Loucy (cell line): ENCODE results near the gene SARM1.
"Not testable (repeated sequence)": the region's sequence is repeated elsewhere in the genome, so short reads cannot be mapped to it uniquely, and the experiment has no call there.

Experiments used
- H2AFZ ChIP-seq: fragments of 200-600 bp; sonication (generic); 2 replicates; pipeline ENCODE4 v1.6.0; 2016; ENCODE audit warnings: antibody characterized with exemption, mild to moderate bottlenecking, low read length, moderate library complexity
- H3F3A ChIP-seq: fragments of 200-600 bp; 2 replicates; pipeline ENCODE4 v1.6.0; 2016; ENCODE audit warnings: antibody characterized with exemption, low read depth, mild to moderate bottlenecking
- H3K27me3 ChIP-seq: fragments of 200-600 bp; sonication (generic); 2 replicates; pipeline ENCODE4 v1.6.1; 2014; ENCODE audit warnings: low read length, mild to moderate bottlenecking; ENCODE audit not compliant: insufficient read depth, poor library complexity, severe bottlenecking
- H3K36me3 ChIP-seq: fragments of 200-600 bp; sonication (generic); 2 replicates; pipeline ENCODE4 v1.6.1; 2016; ENCODE audit warnings: low read length; ENCODE audit not compliant: insufficient read depth
- H3K4me1 ChIP-seq: fragments of 200-600 bp; sonication (generic); 2 replicates; pipeline ENCODE4 v1.5.1; 2014; ENCODE audit warnings: low read length, mild to moderate bottlenecking; ENCODE audit not compliant: insufficient read depth, poor library complexity, severe bottlenecking
- H3K4me2 ChIP-seq: fragments of 200-600 bp; sonication (generic); 2 replicates; pipeline ENCODE4 v1.6.0; 2014; ENCODE audit warnings: antibody characterized with exemption, low read length, low read depth, mild to moderate bottlenecking; ENCODE audit not compliant: poor library complexity, severe bottlenecking
- H3K4me3 ChIP-seq: fragments of 200-600 bp; sonication (generic); 2 replicates; pipeline ENCODE4 v1.5.1; 2014; ENCODE audit warnings: low read length, mild to moderate bottlenecking, mixed read lengths; ENCODE audit not compliant: poor library complexity, severe bottlenecking
- H3K79me2 ChIP-seq: fragments of 200-600 bp; sonication (generic); 2 replicates; pipeline ENCODE4 v1.6.1; 2014; ENCODE audit warnings: low read length; ENCODE audit not compliant: insufficient read depth
- H3K9ac ChIP-seq: fragments of 200-600 bp; sonication (generic); 2 replicates; pipeline ENCODE4 v1.6.0; 2014; ENCODE audit warnings: mild to moderate bottlenecking, low read depth, low read length, moderate library complexity; ENCODE audit not compliant: poor library complexity, severe bottlenecking
- H3K9me2 ChIP-seq: fragments of 200-600 bp; sonication (generic); replicated peaks from 2 replicates; pipeline ENCODE4 v1.6.1; 2016; ENCODE audit warnings: low read depth, low read length, mixed read lengths
- H3K9me3 ChIP-seq: fragments of 200-600 bp; sonication (generic); 2 replicates; pipeline ENCODE4 v1.6.1; 2014; ENCODE audit warnings: mild to moderate bottlenecking, antibody characterized with exemption, low read length, low read depth; ENCODE audit not compliant: insufficient read depth
- H4K20me1 ChIP-seq: fragments of 200-600 bp; sonication (generic); 2 replicates; pipeline ENCODE4 v1.6.0; 2014; ENCODE audit warnings: antibody characterized with exemption, low read length, mild to moderate bottlenecking; ENCODE audit not compliant: insufficient read depth, poor library complexity, severe bottlenecking
- EZH2phosphoT487 ChIP-seq: fragments of 200-600 bp; IDR thresholded peaks from 2 replicates; pipeline ENCODE4 v1.6.1; 2018; ENCODE audit warnings: antibody characterized with exemption, mild to moderate bottlenecking, moderate library complexity, borderline replicate concordance
- TF ChIP-seq, protein P1 (sequence below): fragments of 200-600 bp; sonication (generic); conservative IDR thresholded peaks from 2 replicates; pipeline ENCODE4 v1.5.1; 2014; ENCODE audit warnings: mild to moderate bottlenecking, antibody characterized with exemption, low read length

Gene SARM1

DNA sequence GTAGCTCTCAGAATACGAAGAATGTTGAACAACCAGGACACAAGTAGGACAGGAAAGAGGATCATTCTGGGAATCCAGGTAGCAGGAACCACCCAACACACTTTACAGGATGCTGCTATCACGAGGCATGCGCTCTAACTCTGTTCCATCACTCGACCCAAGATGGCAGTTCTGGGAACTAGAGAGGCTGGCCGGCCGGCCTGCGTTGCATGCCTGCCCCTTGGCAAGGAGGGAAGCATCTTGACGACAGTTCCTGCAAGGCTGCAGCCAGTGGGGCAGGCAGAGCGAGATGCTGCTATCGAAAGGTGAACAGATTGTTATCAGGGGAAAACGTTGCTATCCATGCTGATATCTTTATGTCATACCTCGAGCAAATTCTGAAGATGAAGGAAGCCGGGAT, 53.7 kb downstream of the SARM1 start:
- no peaks in the 10 kb centered on the region for H4K20me1 ChIP-seq
- H3F3A ChIP-seq: no peaks in the 10 kb centered on the region
- TF ChIP-seq EZH2phosphoT487: no peak
- TF ChIP-seq, protein P1, sequence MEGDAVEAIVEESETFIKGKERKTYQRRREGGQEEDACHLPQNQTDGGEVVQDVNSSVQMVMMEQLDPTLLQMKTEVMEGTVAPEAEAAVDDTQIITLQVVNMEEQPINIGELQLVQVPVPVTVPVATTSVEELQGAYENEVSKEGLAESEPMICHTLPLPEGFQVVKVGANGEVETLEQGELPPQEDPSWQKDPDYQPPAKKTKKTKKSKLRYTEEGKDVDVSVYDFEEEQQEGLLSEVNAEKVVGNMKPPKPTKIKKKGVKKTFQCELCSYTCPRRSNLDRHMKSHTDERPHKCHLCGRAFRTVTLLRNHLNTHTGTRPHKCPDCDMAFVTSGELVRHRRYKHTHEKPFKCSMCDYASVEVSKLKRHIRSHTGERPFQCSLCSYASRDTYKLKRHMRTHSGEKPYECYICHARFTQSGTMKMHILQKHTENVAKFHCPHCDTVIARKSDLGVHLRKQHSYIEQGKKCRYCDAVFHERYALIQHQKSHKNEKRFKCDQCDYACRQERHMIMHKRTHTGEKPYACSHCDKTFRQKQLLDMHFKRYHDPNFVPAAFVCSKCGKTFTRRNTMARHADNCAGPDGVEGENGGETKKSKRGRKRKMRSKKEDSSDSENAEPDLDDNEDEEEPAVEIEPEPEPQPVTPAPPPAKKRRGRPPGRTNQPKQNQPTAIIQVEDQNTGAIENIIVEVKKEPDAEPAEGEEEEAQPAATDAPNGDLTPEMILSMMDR: no peak
- no peak overlapping the region for H3K9ac ChIP-seq
- no peaks in the 10 kb centered on the region for H3K27me3 ChIP-seq
- no peaks in the 10 kb centered on the region for H3K79me2 ChIP-seq
- H3K36me3 ChIP-seq: no peaks in the 10 kb centered on the region
- no peaks in the 10 kb centered on the region for H3K4me1 ChIP-seq
- H3K4me2 ChIP-seq: no peak overlapping the region
- no peak overlapping the region for H3K4me3 ChIP-seq
- no peaks in the 10 kb centered on the region for H3K9me2 ChIP-seq
- H2AFZ ChIP-seq: no peak overlapping the region
- H3K9me3 ChIP-seq: no peaks in the 10 kb centered on the region

DNA sequence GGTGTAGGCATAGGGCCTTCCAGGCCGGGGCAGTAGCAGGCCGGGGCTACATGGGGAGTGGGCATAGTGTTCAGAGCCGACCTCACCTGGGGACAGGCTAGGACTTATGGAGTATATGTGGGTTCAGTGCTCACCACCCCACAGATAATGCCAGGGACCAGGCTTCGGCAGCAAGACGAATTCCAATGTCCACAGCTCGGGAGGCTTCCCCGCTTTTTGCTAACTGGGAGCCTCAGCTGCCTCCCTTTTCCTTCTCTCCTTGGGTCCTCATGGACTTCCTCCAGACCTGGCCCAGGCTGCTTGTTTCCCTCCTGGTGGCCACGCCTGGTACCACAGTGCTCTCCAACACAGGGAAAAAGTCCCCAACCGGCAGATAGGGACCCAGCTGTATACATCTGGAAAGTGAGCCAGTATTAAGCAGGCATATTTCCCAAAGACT, 54.6 kb downstream of the SARM1 start:
- no peaks in the 10 kb centered on the region for H3K36me3 ChIP-seq
- H3K4me3 ChIP-seq: no peak overlapping the region
- H3F3A ChIP-seq: no peaks in the 10 kb centered on the region
- no peaks in the 10 kb centered on the region for H3K27me3 ChIP-seq
- no peaks in the 10 kb centered on the region for H3K9me2 ChIP-seq
- no peaks in the 10 kb centered on the region for H3K4me1 ChIP-seq
- no peaks in the 10 kb centered on the region for H4K20me1 ChIP-seq
- H3K9ac ChIP-seq: no peak overlapping the region
- no peaks in the 10 kb centered on the region for H3K9me3 ChIP-seq
- no peak overlapping the region for H2AFZ ChIP-seq
- H3K4me2 ChIP-seq: no peak overlapping the region
- H3K79me2 ChIP-seq: no peaks in the 10 kb centered on the region
- TF ChIP-seq EZH2phosphoT487: no peak
- TF ChIP-seq, protein P1: peak; percentile 51

DNA sequence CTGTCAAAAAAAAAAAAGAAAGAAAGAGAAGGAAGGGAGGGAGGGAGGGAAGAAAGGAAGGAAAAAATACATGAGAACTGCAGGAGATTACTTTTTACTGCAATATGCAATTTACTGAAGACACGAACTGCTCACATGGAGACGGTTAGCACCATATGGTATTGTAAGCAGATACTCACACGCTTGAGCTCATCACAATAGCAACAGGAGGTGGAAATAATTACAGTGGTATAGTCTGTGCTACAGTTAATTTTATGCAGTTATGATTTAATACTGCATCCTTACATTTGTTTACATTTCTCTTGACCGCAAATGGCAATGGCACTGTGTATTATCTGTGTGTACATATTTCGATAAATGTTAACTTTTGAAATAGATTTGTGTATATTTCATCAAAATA, 55.9 kb downstream of the SARM1 start:
- no peaks in the 10 kb centered on the region for H3K79me2 ChIP-seq

DNA sequence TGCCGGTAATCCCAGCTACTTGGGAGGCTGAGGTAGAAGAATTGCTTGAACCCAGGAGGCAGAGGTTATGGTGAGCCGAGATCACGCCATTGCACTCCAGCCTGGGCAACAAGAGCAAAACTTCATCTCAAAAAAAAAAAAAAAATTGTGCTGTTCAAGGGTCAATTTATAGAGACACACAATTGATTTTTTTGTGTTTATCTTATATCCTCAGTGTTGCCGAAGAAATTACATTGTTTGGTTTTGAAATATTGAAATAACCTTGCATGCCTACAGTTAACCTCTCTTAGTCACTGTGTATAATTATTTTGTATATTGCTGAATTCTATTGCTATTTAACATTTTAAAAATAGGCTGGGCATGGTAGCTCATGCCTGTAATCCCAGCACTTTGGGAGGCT, 56.5 kb downstream of the SARM1 start:
- not testable (repeated sequence) for H3F3A ChIP-seq, H2AFZ ChIP-seq, H3K36me3 ChIP-seq, H3K9me3 ChIP-seq, H3K9me2 ChIP-seq, H3K9ac ChIP-seq, H3K27me3 ChIP-seq, H3K4me1 ChIP-seq, H3K4me2 ChIP-seq, H4K20me1 ChIP-seq, H3K79me2 ChIP-seq, H3K4me3 ChIP-seq

More for the DNA sequence above, 55.9 kb downstream of the SARM1 start:
- Histone ChIP-seq H4K20me1 (no peaks in the 10 kb centered on the region), H3K4me1 (no peaks in the 10 kb centered on the region), H3K9me3 (no peaks in the 10 kb centered on the region), H3F3A (no peaks in the 10 kb centered on the region), H2AFZ (no peak overlapping the region), H3K36me3 (no peaks in the 10 kb centered on the region), H3K9ac (no peak overlapping the region), H3K4me3 (no peak overlapping the region), H3K27me3 (no peaks in the 10 kb centered on the region), H3K4me2 (no peak overlapping the region), H3K9me2 (no peaks in the 10 kb centered on the region)
- TF ChIP-seq, protein P1: no peak
- TF ChIP-seq EZH2phosphoT487: no peak
